Keratinocyte (primary cell): ENCODE measurements around the gene VMP1. TPM values are rescaled to one million over a fixed set of nuclear protein-coding genes. Genes with fewer than 3 reads are reported as not detected.

ENCODE experiments used
- DNase-seq: peaks from one replicate; pipeline ENCODE4 v3.0.0-alpha.2; 2011; ENCODE audit warnings: low read depth, missing footprints, low spot score
- FAIRE-seq: peaks from 2 replicates; lab custom pipeline; 2011; peaks lifted over from hg19 to GRCh38; lab: Jason Lieb, UNC
- H2AFZ ChIP-seq: 2 replicates; pipeline ENCODE4 v1.6.0; 2012; ENCODE audit warnings: low read length, control low read depth, inconsistent platforms; ENCODE audit not compliant: control insufficient read depth
- H3K27ac ChIP-seq: 2 replicates; pipeline ENCODE4 v1.5.1; 2011; ENCODE audit warnings: low read length; ENCODE audit not compliant: control insufficient read depth, insufficient read depth
- H3K27me3 ChIP-seq: 3 replicates; pipeline ENCODE4 v1.6.0; 2011; ENCODE audit warnings: low read length; ENCODE audit not compliant: control insufficient read depth, insufficient read depth; ENCODE audit errors: extremely low read depth
- H3K36me3 ChIP-seq, 2 experiments: 2 replicates in 1 of 2; 3 replicates in 1 of 2; pipeline ENCODE4 v1.5.1; 2011; ENCODE audit warnings: low read length in 2 of 2, mild to moderate bottlenecking in 1 of 2; ENCODE audit not compliant: control insufficient read depth in 2 of 2, insufficient read depth in 2 of 2; ENCODE audit errors: extremely low read depth in 1 of 2
- H3K4me1 ChIP-seq: 3 replicates; pipeline ENCODE4 v1.5.1; 2011; ENCODE audit warnings: low read length; ENCODE audit not compliant: control insufficient read depth, insufficient read depth; ENCODE audit errors: extremely low read depth
- H3K4me2 ChIP-seq: 3 replicates; pipeline ENCODE4 v1.6.0; 2011; ENCODE audit warnings: low read depth, low read length; ENCODE audit not compliant: control insufficient read depth, insufficient read depth; ENCODE audit errors: extremely low read depth
- H3K4me3 ChIP-seq, 3 experiments: fragments of 200-600 bp in 1 of 3; sonication (generic) in 1 of 3; 2 replicates in 2 of 3; 3 replicates in 1 of 3; pipeline ENCODE4 v1.5.1; 2011 to 2016; ENCODE audit warnings: low read length in 3 of 3, mild to moderate bottlenecking in 3 of 3, control low read depth in 2 of 3, inconsistent platforms in 1 of 3, low read depth in 1 of 3, mixed read lengths in 1 of 3, mixed run types in 1 of 3, moderate library complexity in 1 of 3; ENCODE audit not compliant: control insufficient read depth in 2 of 3, insufficient read depth in 2 of 3; ENCODE audit errors: extremely low read depth in 1 of 3
- H3K79me2 ChIP-seq: 2 replicates; pipeline ENCODE4 v1.6.0; 2012; ENCODE audit warnings: low read length; ENCODE audit not compliant: control insufficient read depth, insufficient read depth
- H3K9ac ChIP-seq: 3 replicates; pipeline ENCODE4 v1.6.0; 2011; ENCODE audit warnings: low read length; ENCODE audit not compliant: control insufficient read depth, insufficient read depth; ENCODE audit errors: extremely low read depth
- H3K9me1 ChIP-seq: 3 replicates; pipeline ENCODE4 v1.6.0; 2011; ENCODE audit warnings: low read length; ENCODE audit not compliant: control insufficient read depth, insufficient read depth; ENCODE audit errors: extremely low read depth
- H3K9me3 ChIP-seq: 2 replicates; pipeline ENCODE4 v1.5.1; 2012; ENCODE audit warnings: low read depth, low read length; ENCODE audit not compliant: control insufficient read depth
- H4K20me1 ChIP-seq: 3 replicates; pipeline ENCODE4 v1.6.0; 2011; ENCODE audit warnings: low read length; ENCODE audit not compliant: control insufficient read depth, insufficient read depth; ENCODE audit errors: extremely low read depth
- EZH2 ChIP-seq: IDR thresholded peaks from one replicate; pipeline ENCODE4 v1.6.1; 2012; ENCODE audit warnings: inconsistent platforms, mild to moderate bottlenecking, low read length, moderate library complexity
- dilution Hi-C: fragments of 300-500 bp; cut with MboI; formaldehyde crosslinking; loops from one replicate; pipeline ENCODE4 v1.7.0; 2020; ENCODE audit warnings: low sequenced_read_pairs; ENCODE audit not compliant: extremely low pct_ligation_motif_present
- polyA plus RNA-seq, 5 experiments: library from polyadenylated mRNA; depleted of rRNA in 3 of 5; stranded (reverse) in 3 of 5; stranded (forward) in 1 of 5; unstranded in 1 of 5; fragments of >200 nt; gene quantifications; 1 replicate in 1 of 5; 2 replicates in 3 of 5; 3 replicates in 1 of 5; pipeline versions ENCODE4 v1.2.1 to v1.2.3, GENCODE V29; 2011 to 2012; ENCODE audit warnings: missing spikeins in 2 of 5, low read depth in 1 of 5, low replicate concordance in 1 of 5
- TF ChIP-seq, protein P1 (sequence below), 3 experiments: IDR thresholded peaks in 1 of 3; conservative IDR thresholded peaks in 1 of 3; optimal IDR thresholded peaks in 1 of 3; 2 replicates in 2 of 3; 3 replicates in 1 of 3; pipeline versions ENCODE3 to v1.5.1; 2011; ENCODE audit warnings: low read length in 3 of 3, mild to moderate bottlenecking in 3 of 3, moderate library complexity in 2 of 3, control low read depth in 1 of 3, inconsistent platforms in 1 of 3; ENCODE audit not compliant: insufficient read depth in 2 of 3; ENCODE audit errors: extremely low read depth in 1 of 3

VMP1 gene
- polyA plus RNA-seq, 1 donor (not counting 4 experiments of a cell fraction or from before 2014, with no cell fraction given): 303 TPM

- H3K4me3 ChIP-seq: no peak overlapping the region
- H3K36me3 ChIP-seq: peaks cover 2% of the 10 kb centered on the region in 2 experiments
- TF ChIP-seq, protein P1, sequence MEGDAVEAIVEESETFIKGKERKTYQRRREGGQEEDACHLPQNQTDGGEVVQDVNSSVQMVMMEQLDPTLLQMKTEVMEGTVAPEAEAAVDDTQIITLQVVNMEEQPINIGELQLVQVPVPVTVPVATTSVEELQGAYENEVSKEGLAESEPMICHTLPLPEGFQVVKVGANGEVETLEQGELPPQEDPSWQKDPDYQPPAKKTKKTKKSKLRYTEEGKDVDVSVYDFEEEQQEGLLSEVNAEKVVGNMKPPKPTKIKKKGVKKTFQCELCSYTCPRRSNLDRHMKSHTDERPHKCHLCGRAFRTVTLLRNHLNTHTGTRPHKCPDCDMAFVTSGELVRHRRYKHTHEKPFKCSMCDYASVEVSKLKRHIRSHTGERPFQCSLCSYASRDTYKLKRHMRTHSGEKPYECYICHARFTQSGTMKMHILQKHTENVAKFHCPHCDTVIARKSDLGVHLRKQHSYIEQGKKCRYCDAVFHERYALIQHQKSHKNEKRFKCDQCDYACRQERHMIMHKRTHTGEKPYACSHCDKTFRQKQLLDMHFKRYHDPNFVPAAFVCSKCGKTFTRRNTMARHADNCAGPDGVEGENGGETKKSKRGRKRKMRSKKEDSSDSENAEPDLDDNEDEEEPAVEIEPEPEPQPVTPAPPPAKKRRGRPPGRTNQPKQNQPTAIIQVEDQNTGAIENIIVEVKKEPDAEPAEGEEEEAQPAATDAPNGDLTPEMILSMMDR (optimal IDR thresholded peaks at IDR 0.05 in 1 of 3, IDR thresholded peaks at IDR 0.05 in 1 of 3, conservative IDR thresholded peaks at IDR 0.05 in 1 of 3; ENCODE audit: extremely low read depth in 1 of 3, insufficient read depth in 2 of 3, low read length in 3 of 3): no peak
- no peak for TF ChIP-seq EZH2
- peaks cover 70% of the 10 kb centered on the region for H3K79me2 ChIP-seq
- H2AFZ ChIP-seq: no peak overlapping the region
- H3K9me1 ChIP-seq: no peaks in the 10 kb centered on the region
- no peaks in the 10 kb centered on the region for H3K4me1 ChIP-seq
- dilution Hi-C loops: no loop called here
- no peaks in the 10 kb centered on the region for H3K9me3 ChIP-seq
- no peak overlapping the region for H3K9ac ChIP-seq
- no peak overlapping the region for H3K27ac ChIP-seq
- FAIRE-seq (no peak), DNase-seq (no peak)
- H3K27me3 ChIP-seq: no peaks in the 10 kb centered on the region
- no peak overlapping the region for H3K4me2 ChIP-seq
- H4K20me1 ChIP-seq: no peaks in the 10 kb centered on the region
Measured at GRCh38 chr17:59723041-59723440, 15.6 kb downstream of the VMP1 start.

DNA sequence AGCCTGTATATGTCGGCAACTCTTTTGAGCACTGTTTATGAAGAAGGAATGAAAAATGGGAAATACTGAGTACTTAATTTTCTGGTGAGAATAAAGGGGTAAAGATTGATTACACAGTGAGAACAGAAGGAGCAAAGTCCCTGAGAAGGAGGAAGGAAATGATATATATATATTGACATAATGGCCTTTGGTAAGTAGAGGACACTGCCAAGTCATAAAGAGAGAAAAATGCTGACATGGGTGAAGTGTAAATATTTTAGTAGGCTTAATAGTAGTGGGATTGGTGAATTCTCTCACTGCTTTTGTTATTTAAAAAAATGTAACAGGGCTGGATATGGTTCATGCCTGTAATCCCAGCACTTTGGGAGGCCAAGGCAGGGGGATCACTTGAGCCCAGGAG, 16.2 kb downstream of the VMP1 start:
- Histone ChIP-seq H4K20me1 (no peaks in the 10 kb centered on the region), H3K9me1 (no peaks in the 10 kb centered on the region), H3K79me2 (peaks cover 71% of the 10 kb centered on the region), H3K4me1 (no peaks in the 10 kb centered on the region), H2AFZ (no peak overlapping the region), H3K4me3 (no peak overlapping the region), H3K27me3 (no peaks in the 10 kb centered on the region), H3K4me2 (no peak overlapping the region), H3K9me3 (no peaks in the 10 kb centered on the region), H3K27ac (no peak overlapping the region), H3K36me3 (peaks cover 2% of the 10 kb centered on the region in 2 experiments), H3K9ac (no peak overlapping the region)
- FAIRE-seq (no peak), DNase-seq (no peak)
- dilution Hi-C loops: no loop called here
- TF ChIP-seq, protein P1 (optimal IDR thresholded peaks at IDR 0.05 in 1 of 3, IDR thresholded peaks at IDR 0.05 in 1 of 3, conservative IDR thresholded peaks at IDR 0.05 in 1 of 3; ENCODE audit: extremely low read depth in 1 of 3, insufficient read depth in 2 of 3, low read length in 3 of 3): no peak
- TF ChIP-seq EZH2: no peak
